LNCAP (cell line): Measurements from ENCODE around the gene CSHL1.
"Not testable (repeated sequence)": the region's sequence is repeated elsewhere in the genome, so short reads cannot be mapped to it uniquely, and the experiment has no call there.

Experiments
- TF ChIP-seq, protein P1 (sequence below): fragments of 450-650 bp; IDR thresholded peaks from 2 replicates; pipeline ENCODE4 v1.5.1; 2017; ENCODE audit warnings: mild to moderate bottlenecking

The CSHL1 gene

DNA sequence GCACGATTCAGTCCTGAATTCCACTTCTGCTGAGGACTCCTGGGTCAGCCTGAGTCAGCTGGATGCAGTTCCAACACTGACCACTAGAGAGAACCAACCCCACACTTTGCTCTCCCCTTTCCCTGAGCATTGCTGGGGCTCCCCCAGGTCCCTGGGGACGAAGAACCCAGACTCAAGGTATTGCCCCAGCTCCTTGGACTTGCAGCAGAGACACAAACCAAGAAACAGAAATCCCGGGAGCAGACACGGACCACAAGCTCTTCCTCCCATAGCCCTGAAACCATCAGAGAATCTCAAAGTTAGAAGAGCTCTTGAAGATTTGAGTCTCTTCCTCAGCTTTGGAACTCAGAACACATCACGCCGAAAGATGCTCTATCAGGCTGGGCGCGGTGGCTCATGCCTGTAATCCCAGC, 8.3 kb upstream of the CSHL1 start:
- TF ChIP-seq, protein P1, sequence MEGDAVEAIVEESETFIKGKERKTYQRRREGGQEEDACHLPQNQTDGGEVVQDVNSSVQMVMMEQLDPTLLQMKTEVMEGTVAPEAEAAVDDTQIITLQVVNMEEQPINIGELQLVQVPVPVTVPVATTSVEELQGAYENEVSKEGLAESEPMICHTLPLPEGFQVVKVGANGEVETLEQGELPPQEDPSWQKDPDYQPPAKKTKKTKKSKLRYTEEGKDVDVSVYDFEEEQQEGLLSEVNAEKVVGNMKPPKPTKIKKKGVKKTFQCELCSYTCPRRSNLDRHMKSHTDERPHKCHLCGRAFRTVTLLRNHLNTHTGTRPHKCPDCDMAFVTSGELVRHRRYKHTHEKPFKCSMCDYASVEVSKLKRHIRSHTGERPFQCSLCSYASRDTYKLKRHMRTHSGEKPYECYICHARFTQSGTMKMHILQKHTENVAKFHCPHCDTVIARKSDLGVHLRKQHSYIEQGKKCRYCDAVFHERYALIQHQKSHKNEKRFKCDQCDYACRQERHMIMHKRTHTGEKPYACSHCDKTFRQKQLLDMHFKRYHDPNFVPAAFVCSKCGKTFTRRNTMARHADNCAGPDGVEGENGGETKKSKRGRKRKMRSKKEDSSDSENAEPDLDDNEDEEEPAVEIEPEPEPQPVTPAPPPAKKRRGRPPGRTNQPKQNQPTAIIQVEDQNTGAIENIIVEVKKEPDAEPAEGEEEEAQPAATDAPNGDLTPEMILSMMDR, result peak; percentile 89

DNA sequence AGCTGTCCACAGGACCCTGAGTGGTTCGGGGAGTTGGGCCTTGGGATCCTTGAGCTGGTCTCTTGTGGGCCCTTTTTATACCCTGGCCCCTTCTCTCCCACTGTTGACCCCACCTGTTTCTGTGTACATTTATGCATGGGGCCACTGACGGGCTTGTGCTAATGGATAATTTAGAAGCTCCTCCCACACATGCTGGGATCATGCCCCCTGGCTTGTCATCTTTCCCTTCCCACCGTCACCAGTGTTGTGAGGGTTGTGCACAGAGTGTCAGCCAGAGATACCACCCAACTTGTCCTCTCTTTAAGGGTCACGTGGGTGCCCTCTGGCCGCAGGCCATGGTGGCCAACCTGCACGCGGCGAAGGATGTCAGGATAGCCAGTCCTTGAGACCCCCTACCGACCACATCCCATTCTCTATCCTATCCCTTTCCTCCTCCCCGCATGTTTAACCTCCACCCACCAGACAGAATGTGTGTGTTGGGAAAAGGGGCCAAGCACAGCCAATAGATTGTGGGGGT, 7.8 kb upstream of the CSHL1 start, which contains the start of gene GH1:
Gene GH1, minus strand, starts transcription at position 51 of the 517 bp plus-strand sequence. CDS start 63 bp downstream, outside the sequence.
- TF ChIP-seq, protein P1, result not testable (repeated sequence)

DNA sequence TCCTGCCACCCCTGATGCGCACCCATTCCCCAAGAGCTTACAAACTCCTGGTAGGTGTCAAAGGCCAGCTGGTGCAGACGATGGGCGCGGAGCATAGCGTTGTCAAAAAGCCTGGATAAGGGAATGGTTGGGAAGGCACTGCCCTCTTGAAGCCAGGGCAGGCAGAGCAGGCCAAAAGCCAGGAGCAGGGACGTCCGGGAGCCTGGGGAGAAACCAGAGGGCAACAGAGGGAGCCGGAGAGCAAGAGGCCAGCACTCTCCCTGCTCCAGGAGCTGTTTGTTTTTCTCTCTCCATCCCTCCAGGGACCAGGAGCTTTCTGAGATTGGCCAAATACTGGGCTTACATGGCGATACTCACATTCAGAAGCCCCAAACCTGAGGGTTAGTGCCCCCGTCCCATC, 7.2 kb upstream of the CSHL1 start:
- TF ChIP-seq, protein P1, result no peak

DNA sequence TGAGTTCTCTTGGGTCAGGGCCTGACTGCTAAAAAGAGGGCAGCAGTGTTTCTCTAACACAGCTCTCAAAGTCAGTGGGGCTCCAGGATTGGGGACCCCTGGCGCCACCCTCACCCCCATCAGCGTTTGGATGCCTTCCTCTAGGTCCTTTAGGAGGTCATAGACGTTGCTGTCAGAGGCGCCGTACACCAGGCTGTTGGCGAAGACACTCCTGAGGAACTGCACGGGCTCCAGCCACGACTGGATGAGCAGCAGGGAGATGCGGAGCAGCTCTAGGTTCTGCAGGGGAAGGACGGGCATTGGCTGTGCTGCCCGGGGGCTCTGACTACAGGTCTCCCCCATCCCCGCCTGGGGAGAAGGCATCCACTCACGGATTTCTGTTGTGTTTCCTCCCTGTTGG, 6.6 kb upstream of the CSHL1 start:
- TF ChIP-seq, protein P1, result no peak

DNA sequence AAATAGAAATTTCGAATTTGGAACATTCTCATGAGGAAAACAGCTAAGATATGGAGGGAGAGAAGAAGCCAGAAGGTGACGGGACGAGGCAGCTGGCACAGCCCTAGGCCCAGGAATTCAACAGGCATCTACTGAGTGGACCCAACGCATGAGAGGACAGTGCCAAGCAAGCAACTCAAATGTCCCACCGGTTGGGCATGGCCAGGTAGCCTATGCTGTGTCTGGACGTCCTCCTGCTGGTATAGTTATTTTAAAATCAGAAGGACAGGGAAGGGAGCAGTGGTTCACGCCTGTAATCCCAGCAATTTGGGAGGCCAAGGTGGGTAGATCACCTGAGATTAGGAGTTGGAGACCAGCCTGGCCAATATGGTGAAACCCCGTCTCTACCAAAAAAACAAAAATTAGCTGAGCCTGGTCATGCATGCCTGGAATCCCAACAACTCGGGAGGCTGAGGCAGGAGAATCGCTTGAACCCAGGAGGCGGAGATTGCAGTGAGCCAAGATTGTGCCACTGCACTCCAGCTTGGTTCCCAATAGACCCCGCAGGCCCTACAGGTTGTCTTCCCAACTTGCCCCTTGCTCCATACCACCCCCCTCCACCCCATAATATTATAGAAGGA, 5.6 kb upstream of the CSHL1 start:
- TF ChIP-seq, protein P1, result no peak

DNA sequence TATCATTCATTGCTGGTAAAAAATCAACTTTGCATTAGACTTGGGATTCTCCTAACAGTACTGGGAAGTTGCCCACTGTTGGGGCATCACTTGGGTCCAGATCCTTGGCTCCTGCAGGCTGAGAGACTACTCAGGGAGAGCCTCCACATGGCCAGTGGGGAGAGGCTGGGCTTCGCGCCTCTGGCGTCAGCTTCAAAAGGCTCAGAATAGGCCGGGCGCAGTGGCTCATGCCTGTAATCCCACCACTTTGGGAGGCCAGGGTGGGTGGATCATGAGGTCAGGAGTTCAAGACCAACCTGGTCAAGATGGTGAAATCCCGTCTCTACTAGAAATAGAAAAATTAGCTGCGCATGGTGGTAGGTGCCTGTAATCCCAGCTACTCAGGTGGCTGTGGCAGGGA, 3.4 kb upstream of the CSHL1 start:
- TF ChIP-seq, protein P1, result no peak

DNA sequence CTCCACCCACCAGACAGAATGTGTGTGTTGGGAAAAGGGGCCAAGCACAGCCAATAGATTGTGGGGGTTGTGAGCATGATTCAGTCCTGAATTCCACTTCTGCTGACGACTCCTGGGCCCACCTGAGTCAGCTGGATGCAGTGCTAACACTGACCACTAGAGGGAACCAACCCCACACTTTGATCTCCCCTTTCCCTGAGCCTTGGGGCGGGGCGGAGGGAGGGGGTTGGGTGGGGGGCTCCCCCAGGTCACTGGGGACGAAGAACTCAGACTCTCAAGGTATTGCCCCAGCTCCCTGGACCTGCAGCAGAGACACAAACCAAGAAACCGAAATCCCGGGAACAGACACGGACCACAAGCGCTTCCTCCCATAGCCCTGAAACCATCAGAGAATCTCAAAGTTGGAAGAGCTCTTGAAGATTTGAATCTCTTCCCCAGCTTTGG, 621 bp upstream of the CSHL1 start:
- TF ChIP-seq, protein P1, result peak; percentile 86
